Esophagus squamous epithelium (tissue), 4 donors: Measurements from ENCODE around the gene ARHGEF1.

ENCODE experiments used
- POLR2A ChIP-seq, 4 donors: fragments of 450-650 bp; IDR thresholded peaks; one replicate each; pipeline ENCODE4 v1.6.1; 2017; ENCODE audit warnings: antibody characterized with exemption in 4 of 4, mild to moderate bottlenecking in 4 of 4, moderate library complexity in 3 of 4
- TF ChIP-seq, protein P1 (sequence below), 6 experiments: fragments of 450-650 bp in 4 of 6; fragments of 200-600 bp in 2 of 6; sonication (generic) in 2 of 6; IDR thresholded peaks; one replicate each; pipeline ENCODE4 v1.5.1; 2016 to 2019; ENCODE audit warnings: antibody characterized with exemption in 6 of 6, mild to moderate bottlenecking in 4 of 6, moderate library complexity in 4 of 6

GRCh38 chr19:41897181-41897580 is 14.2 kb downstream of the ARHGEF1 start:
- TF ChIP-seq, protein P1, sequence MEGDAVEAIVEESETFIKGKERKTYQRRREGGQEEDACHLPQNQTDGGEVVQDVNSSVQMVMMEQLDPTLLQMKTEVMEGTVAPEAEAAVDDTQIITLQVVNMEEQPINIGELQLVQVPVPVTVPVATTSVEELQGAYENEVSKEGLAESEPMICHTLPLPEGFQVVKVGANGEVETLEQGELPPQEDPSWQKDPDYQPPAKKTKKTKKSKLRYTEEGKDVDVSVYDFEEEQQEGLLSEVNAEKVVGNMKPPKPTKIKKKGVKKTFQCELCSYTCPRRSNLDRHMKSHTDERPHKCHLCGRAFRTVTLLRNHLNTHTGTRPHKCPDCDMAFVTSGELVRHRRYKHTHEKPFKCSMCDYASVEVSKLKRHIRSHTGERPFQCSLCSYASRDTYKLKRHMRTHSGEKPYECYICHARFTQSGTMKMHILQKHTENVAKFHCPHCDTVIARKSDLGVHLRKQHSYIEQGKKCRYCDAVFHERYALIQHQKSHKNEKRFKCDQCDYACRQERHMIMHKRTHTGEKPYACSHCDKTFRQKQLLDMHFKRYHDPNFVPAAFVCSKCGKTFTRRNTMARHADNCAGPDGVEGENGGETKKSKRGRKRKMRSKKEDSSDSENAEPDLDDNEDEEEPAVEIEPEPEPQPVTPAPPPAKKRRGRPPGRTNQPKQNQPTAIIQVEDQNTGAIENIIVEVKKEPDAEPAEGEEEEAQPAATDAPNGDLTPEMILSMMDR (IDR thresholded peaks at IDR 0.05), result no peak
- no peak for TF ChIP-seq POLR2A (IDR thresholded peaks at IDR 0.05)
